Left ventricle myocardium inferior (tissue), 1 donor: ENCODE results near the gene OLIG1. TPM values are rescaled to one million over a fixed set of nuclear protein-coding genes. Genes with fewer than 3 reads are reported as not detected.

Source experiments
- DNase-seq: peaks from one replicate; pipeline ENCODE4 v3.0.0-alpha.2; 2020
- H3K27ac ChIP-seq: fragments of 200-600 bp; replicated peaks from 2 replicates; pipeline ENCODE4 v1.8.0; 2021
- H3K27me3 ChIP-seq: fragments of 200-600 bp; 2 replicates; pipeline ENCODE4 v1.8.0; 2021; ENCODE audit warnings: low read depth
- H3K36me3 ChIP-seq: fragments of 200-600 bp; 2 replicates; pipeline ENCODE4 v1.8.0; 2021
- H3K4me1 ChIP-seq: fragments of 200-600 bp; 2 replicates; pipeline ENCODE4 v1.8.0; 2021
- H3K4me3 ChIP-seq: fragments of 200-600 bp; 2 replicates; pipeline ENCODE4 v1.8.0; 2021; ENCODE audit warnings: mild to moderate bottlenecking, moderate library complexity
- H3K9me3 ChIP-seq: fragments of 200-600 bp; replicated peaks from 2 replicates; pipeline ENCODE4 v1.8.0; 2021
- CTCF ChIP-seq: fragments of 200-600 bp; IDR thresholded peaks from 2 replicates; pipeline ENCODE4 v1.8.0; 2021; ENCODE audit warnings: antibody characterized with exemption, mild to moderate bottlenecking, borderline replicate concordance
- intact Hi-C: fragments of 100-400 bp; cut with micrococcal nuclease; formaldehyde crosslinking; loops from one replicate; pipeline ENCODE4 v1.11.0; 2022
- long read RNA-seq: library from polyadenylated mRNA; unstranded; transcript quantifications from one replicate; pipeline ENCODE4 v2.0.0, GENCODE V29; 2021
- total RNA-seq: library from RNA; stranded (reverse); fragmentation: NEBNext Ultra II Directional; extraction: Animal tissue kit (Norgen Biotek cat#: 25700); gene quantifications from one replicate; pipeline ENCODE4 v1.2.1, GENCODE V29; 2021
- donor health status: DM: no; HTN: yes; CAD: no; lungs with severe emphysema.

OLIG1 gene, protein sequence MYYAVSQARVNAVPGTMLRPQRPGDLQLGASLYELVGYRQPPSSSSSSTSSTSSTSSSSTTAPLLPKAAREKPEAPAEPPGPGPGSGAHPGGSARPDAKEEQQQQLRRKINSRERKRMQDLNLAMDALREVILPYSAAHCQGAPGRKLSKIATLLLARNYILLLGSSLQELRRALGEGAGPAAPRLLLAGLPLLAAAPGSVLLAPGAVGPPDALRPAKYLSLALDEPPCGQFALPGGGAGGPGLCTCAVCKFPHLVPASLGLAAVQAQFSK
- 0.22 TPM for total RNA-seq
- long read RNA-seq, partial matches to known transcripts, result 0 of 2 reads
- long read RNA-seq, other reads (novel, unspliced or antisense), result 0 of 2 reads

DNA sequence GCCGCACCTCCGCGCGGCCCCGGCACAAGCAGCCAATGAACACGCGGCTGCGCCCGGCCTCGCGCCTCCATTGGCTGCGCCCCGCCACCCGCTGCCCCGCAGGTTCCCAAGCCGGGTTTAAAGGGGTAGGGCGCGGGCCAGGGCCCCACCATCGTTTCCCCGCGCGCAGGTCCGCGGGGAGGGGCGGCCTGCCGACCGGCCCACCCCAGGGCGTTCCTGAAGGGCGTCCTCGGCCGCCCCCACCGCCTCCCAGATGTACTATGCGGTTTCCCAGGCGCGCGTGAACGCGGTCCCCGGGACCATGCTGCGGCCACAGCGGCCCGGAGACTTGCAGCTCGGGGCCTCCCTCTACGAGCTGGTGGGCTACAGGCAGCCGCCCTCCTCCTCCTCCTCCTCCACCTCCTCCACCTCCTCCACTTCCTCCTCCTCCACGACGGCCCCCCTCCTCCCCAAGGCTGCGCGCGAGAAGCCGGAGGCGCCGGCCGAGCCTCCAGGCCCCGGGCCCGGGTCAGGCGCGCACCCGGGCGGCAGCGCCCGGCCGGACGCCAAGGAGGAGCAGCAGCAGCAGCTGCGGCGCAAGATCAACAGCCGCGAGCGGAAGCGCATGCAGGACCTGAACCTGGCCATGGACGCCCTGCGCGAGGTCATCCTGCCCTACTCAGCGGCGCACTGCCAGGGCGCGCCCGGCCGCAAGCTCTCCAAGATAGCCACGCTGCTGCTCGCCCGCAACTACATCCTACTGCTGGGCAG is at the start of gene OLIG1:
OLIG1 (plus strand) TSS at position 148 of the 750 bp plus-strand sequence; CDS start at position 254, 106 bp downstream.
- Histone ChIP-seq H3K36me3 (no peaks in the 10 kb centered on the region), H3K9me3 (peaks cover 4% of the 10 kb centered on the region), H3K4me1 (peaks cover 26% of the 10 kb centered on the region), H3K27me3 (peaks cover 99% of the 10 kb centered on the region), H3K27ac (no peak within 1 kb of the TSS), H3K4me3 (peak within 1 kb of the TSS; percentile 67)
- DNase-seq, result peak; percentile 67
- intact Hi-C loops, result no loop called here
- TF ChIP-seq CTCF, result no peak

GRCh38 chr21:33020558-33021100 is 49.3 kb upstream of the OLIG1 start:
- intact Hi-C loops, result no loop called here
- Histone ChIP-seq H3K36me3 (no peaks in the 10 kb centered on the region), H3K4me1 (peaks cover 42% of the 10 kb centered on the region), H3K27me3 (peaks cover 100% of the 10 kb centered on the region), H3K27ac (no peak overlapping the region), H3K9me3 (no peaks in the 10 kb centered on the region), H3K4me3 (no peak overlapping the region)
- no peak for DNase-seq
- TF ChIP-seq CTCF, result no peak

GRCh38 chr21:33021150-33021549 is 48.8 kb upstream of the OLIG1 start:
- Histone ChIP-seq H3K36me3 (no peaks in the 10 kb centered on the region), H3K27me3 (peaks cover 100% of the 10 kb centered on the region), H3K27ac (no peak overlapping the region), H3K4me3 (no peak overlapping the region), H3K9me3 (no peaks in the 10 kb centered on the region), H3K4me1 (peaks cover 48% of the 10 kb centered on the region)
- TF ChIP-seq CTCF, result no peak
- intact Hi-C loops, result no loop called here
- DNase-seq, result no peak

DNA sequence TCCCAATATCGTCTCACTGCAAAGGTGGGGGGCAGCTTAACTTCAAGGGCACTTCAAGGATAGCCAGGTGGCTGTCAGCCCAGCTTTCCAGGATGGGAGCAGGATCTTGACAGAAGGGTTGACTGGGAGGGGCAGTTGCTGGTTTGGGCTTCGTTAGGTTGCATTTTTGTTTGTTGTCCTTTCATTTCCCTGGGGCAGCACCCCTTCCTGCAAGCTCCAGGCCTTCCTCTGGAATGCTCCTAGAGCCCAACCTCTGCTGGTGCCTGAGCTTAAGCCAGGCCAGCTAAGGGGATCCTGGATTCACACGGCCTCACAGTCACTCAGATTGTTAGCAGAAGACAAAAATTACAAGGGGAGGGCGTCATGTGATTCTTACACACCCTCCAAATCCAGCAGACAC is 48.3 kb upstream of the OLIG1 start:
- Histone ChIP-seq H3K4me3 (no peak overlapping the region), H3K27ac (no peak overlapping the region), H3K4me1 (peaks cover 49% of the 10 kb centered on the region), H3K27me3 (peaks cover 100% of the 10 kb centered on the region), H3K36me3 (no peaks in the 10 kb centered on the region), H3K9me3 (no peaks in the 10 kb centered on the region)
- no peak for DNase-seq
- intact Hi-C loops, result no loop called here
- no peak for TF ChIP-seq CTCF

GRCh38 chr21:33022489-33022827 is 47.5 kb upstream of the OLIG1 start:
- intact Hi-C loops, result no loop called here
- Histone ChIP-seq H3K4me3 (peak overlapping the region; percentile 30), H3K9me3 (no peaks in the 10 kb centered on the region), H3K36me3 (no peaks in the 10 kb centered on the region), H3K27ac (no peak overlapping the region), H3K27me3 (peaks cover 100% of the 10 kb centered on the region), H3K4me1 (peaks cover 55% of the 10 kb centered on the region)
- DNase-seq, result no peak
- no peak for TF ChIP-seq CTCF
